BLaER1 treated with 17β-estradiol and CSF1 and Interleukin-3, amounts not matched to agents 10 nM and 100 nM (cell line): ENCODE measurements around the gene SEMA6A.
A peak's percentile ranks its signal among the peaks of the same experiment; 100 is the strongest.

ENCODE experiments used
- H3K27ac ChIP-seq, 11 experiments: shearing (Covaris generic); formaldehyde crosslinking; 2 replicates each; pipeline ENCODE4 v1.8.1; 2022
- H3K27me3 ChIP-seq, 11 experiments: shearing (Covaris generic); formaldehyde crosslinking; 2 replicates each; pipeline ENCODE4 v1.8.1; 2022
- H3K36me3 ChIP-seq, 11 experiments: shearing (Covaris generic); formaldehyde crosslinking; 2 replicates each; pipeline ENCODE4 v1.8.1; 2022
- H3K4me1 ChIP-seq, 10 experiments: shearing (Covaris generic); formaldehyde crosslinking; 2 replicates each; pipeline ENCODE4 v1.8.1; 2022
- H3K4me2 ChIP-seq, 11 experiments: shearing (Covaris generic); formaldehyde crosslinking; 2 replicates each; pipeline ENCODE4 v1.8.1; 2022
- H3K4me3 ChIP-seq, 10 experiments: shearing (Covaris generic); formaldehyde crosslinking; 2 replicates each; pipeline ENCODE4 v1.8.1; 2022
- H3K9ac ChIP-seq, 11 experiments: shearing (Covaris generic); formaldehyde crosslinking; 2 replicates each; pipeline ENCODE4 v1.8.1; 2022
- H3K9me3 ChIP-seq, 11 experiments: shearing (Covaris generic); formaldehyde crosslinking; replicated peaks in 1 of 11; 2 replicates each; pipeline ENCODE4 v1.8.1; 2022
- H4K20me1 ChIP-seq, 11 experiments: shearing (Covaris generic); formaldehyde crosslinking; 2 replicates each; pipeline ENCODE4 v1.8.1; 2022
- Cebpa-rat ChIP-seq, 11 experiments: shearing (Covaris generic); IDR thresholded peaks; 2 replicates each; pipeline ENCODE4 v1.8.1; 2022

The SEMA6A gene

GRCh38 chr5:116578676-116579075 lies 4.1 kb upstream of the SEMA6A start:
- peaks cover 21 to 36% (median 32%) of the 10 kb centered on the region in 10 experiments for H3K4me1 ChIP-seq
- H3K4me2 ChIP-seq = no peak overlapping the region
- H3K27me3 ChIP-seq = peaks cover 47 to 56% (median 52%) of the 10 kb centered on the region in 11 experiments
- H3K36me3 ChIP-seq = no peaks in the 10 kb centered on the region
- H4K20me1 ChIP-seq = peaks cover 0 to 25% (median 11%) of the 10 kb centered on the region in 11 experiments; a peak in 18 of 22 replicates
- no peaks in the 10 kb centered on the region for H3K9me3 ChIP-seq
- no peak for TF ChIP-seq Cebpa-rat (IDR thresholded peaks at IDR 0.05)
- H3K27ac ChIP-seq = no peak overlapping the region
- H3K9ac ChIP-seq = no peak overlapping the region
- no peak overlapping the region for H3K4me3 ChIP-seq

DNA sequence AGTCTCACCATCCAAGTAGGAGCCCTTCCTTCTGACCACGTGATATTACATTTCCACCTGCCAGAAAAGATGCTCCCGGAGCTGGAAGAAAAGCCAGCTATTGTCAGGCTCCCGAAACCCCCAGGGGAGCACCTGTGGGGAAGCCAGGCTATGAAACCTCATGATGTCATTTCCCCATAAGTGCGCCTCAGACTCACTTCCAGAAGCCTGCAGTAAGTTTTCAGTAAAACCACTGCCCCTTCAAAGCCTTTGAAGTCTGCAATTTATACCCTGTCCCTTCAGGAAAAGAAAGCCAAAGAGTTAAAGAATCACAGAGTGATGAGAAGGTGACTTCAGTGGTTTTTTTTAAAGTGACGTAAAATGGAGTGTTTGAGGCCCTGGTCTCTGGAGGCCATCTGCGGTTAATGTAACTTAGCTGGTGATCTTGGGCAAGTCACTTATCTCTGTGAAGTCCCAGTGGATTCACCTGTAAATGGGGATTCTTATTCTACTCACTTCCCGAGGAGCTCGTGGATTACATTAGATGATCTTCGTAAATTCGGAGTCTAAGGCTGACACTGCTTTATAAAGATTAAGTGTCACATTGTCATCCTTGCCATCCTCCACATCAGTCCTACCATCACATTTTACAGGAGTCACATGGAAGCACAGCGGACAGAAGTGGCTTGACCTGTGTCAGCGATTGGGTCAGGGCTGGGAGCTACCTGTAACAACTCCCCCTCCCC lies 2.6 kb upstream of the SEMA6A start:
- no peak for TF ChIP-seq Cebpa-rat (IDR thresholded peaks at IDR 0.05)
- no peak overlapping the region for H3K9ac ChIP-seq
- no peak overlapping the region for H3K27ac ChIP-seq
- no peaks in the 10 kb centered on the region for H3K9me3 ChIP-seq
- peak overlapping the region in 8 of 11 experiments; percentile 46 to 93 (median 88); a peak in 15 of 22 replicates for H3K4me2 ChIP-seq
- H3K4me1 ChIP-seq = peaks cover 29 to 51% (median 44%) of the 10 kb centered on the region in 10 experiments; a peak in 19 of 20 replicates
- H3K36me3 ChIP-seq = no peaks in the 10 kb centered on the region
- no peak overlapping the region for H3K4me3 ChIP-seq
- H3K27me3 ChIP-seq = peaks cover 62 to 71% (median 66%) of the 10 kb centered on the region in 11 experiments
- H4K20me1 ChIP-seq = peaks cover 0 to 40% (median 25%) of the 10 kb centered on the region in 11 experiments; a peak in 19 of 22 replicates

DNA sequence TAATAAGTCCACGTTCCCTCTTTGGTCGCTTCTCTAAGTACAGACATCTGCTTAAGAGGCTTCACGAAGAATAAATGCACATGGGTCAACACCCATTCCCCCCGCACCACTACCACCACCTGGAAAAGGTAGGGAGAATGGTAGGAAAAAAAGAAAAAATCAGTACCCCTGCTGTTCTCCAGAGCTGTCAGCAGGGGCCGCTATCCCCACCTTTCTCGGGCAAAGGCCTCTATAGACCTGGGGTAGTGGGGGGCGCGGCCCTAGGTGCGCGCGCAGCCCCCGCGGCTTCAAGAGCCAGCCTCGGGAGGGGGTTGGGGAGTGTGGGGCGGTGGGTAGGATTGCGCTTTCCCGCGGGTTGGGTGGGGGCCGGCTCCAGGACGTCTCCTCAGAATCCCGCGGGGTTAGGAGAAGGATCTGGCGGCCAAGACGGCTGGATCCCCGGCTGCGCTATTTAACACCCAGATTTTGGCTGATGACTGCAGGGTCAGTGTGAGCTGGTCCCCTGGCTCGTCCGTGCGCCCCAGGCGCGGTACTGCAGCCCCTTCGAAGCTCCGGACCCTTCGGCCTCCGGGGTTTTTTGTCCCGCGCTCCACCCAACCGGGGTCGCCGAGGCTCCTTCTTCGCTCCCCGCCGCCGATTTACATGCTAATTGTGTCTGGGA lies 1.6 kb upstream of the SEMA6A start:
- Histone ChIP-seq H3K4me1 (peaks cover 29 to 52% (median 46%) of the 10 kb centered on the region in 10 experiments; a peak in 19 of 20 replicates), H3K4me2 (peak overlapping the region; percentile 85 to 99 (median 89)), H3K27ac (no peak overlapping the region), H3K9me3 (no peaks in the 10 kb centered on the region), H3K9ac (no peak overlapping the region), H3K4me3 (peak overlapping the region; percentile 49 to 70 (median 58); a peak in 18 of 20 replicates), H3K27me3 (peaks cover 72 to 81% (median 77%) of the 10 kb centered on the region in 11 experiments), H3K36me3 (no peaks in the 10 kb centered on the region), H4K20me1 (peaks cover 0 to 43% (median 30%) of the 10 kb centered on the region in 11 experiments; a peak in 19 of 22 replicates)
- TF ChIP-seq Cebpa-rat (IDR thresholded peaks at IDR 0.05) = no peak

GRCh38 chr5:116575326-116576052 lies 866 bp upstream of the SEMA6A start:
- Histone ChIP-seq H3K27ac (no peak overlapping the region), H3K4me1 (peaks cover 29 to 59% (median 51%) of the 10 kb centered on the region in 10 experiments; a peak in 19 of 20 replicates), H3K4me3 (peak overlapping the region; percentile 49 to 70 (median 58); a peak in 18 of 20 replicates), H3K36me3 (no peaks in the 10 kb centered on the region), H3K9me3 (no peaks in the 10 kb centered on the region), H3K4me2 (peak overlapping the region; percentile 85 to 99 (median 89)), H3K27me3 (peaks cover 79 to 88% (median 84%) of the 10 kb centered on the region in 11 experiments), H4K20me1 (peaks cover 0 to 44% (median 30%) of the 10 kb centered on the region in 11 experiments; a peak in 19 of 22 replicates), H3K9ac (no peak overlapping the region)
- TF ChIP-seq Cebpa-rat (IDR thresholded peaks at IDR 0.05) = no peak

- Histone ChIP-seq H3K4me3 (peak overlapping the region; percentile 49 to 70 (median 57)), H3K9ac (peak overlapping the region in 7 of 11 experiments; percentile 1 to 42 (median 16); a peak in 7 of 22 replicates), H3K27ac (no peak overlapping the region; a peak in 1 of 22 replicates), H3K4me2 (peak overlapping the region; percentile 85 to 99 (median 89)), H3K36me3 (no peaks in the 10 kb centered on the region), H3K27me3 (peaks cover 86 to 100% (median 96%) of the 10 kb centered on the region in 11 experiments), H4K20me1 (peaks cover 0 to 51% (median 30%) of the 10 kb centered on the region in 11 experiments; a peak in 19 of 22 replicates), H3K4me1 (peaks cover 29 to 74% (median 67%) of the 10 kb centered on the region in 10 experiments; a peak in 19 of 20 replicates), H3K9me3 (no peaks in the 10 kb centered on the region)
- TF ChIP-seq Cebpa-rat (IDR thresholded peaks at IDR 0.05) = no peak
These were observed 789 bp downstream of the SEMA6A start for GRCh38 chr5:116573702-116574366.

GRCh38 chr5:116573279-116573701 lies 1.3 kb downstream of the SEMA6A start:
- Histone ChIP-seq H3K27ac (no peak overlapping the region; a peak in 1 of 22 replicates), H3K4me2 (peak overlapping the region; percentile 85 to 99 (median 89)), H3K4me3 (peak overlapping the region; percentile 49 to 70 (median 57)), H3K9ac (peak overlapping the region in 4 of 11 experiments; percentile 8 to 42 (median 24); a peak in 7 of 22 replicates), H3K27me3 (peaks cover 84 to 100% (median 96%) of the 10 kb centered on the region in 11 experiments), H4K20me1 (peaks cover 0 to 51% (median 30%) of the 10 kb centered on the region in 11 experiments; a peak in 19 of 22 replicates), H3K9me3 (no peaks in the 10 kb centered on the region), H3K4me1 (peaks cover 29 to 75% (median 68%) of the 10 kb centered on the region in 10 experiments; a peak in 19 of 20 replicates), H3K36me3 (no peaks in the 10 kb centered on the region)
- no peak for TF ChIP-seq Cebpa-rat (IDR thresholded peaks at IDR 0.05)

DNA sequence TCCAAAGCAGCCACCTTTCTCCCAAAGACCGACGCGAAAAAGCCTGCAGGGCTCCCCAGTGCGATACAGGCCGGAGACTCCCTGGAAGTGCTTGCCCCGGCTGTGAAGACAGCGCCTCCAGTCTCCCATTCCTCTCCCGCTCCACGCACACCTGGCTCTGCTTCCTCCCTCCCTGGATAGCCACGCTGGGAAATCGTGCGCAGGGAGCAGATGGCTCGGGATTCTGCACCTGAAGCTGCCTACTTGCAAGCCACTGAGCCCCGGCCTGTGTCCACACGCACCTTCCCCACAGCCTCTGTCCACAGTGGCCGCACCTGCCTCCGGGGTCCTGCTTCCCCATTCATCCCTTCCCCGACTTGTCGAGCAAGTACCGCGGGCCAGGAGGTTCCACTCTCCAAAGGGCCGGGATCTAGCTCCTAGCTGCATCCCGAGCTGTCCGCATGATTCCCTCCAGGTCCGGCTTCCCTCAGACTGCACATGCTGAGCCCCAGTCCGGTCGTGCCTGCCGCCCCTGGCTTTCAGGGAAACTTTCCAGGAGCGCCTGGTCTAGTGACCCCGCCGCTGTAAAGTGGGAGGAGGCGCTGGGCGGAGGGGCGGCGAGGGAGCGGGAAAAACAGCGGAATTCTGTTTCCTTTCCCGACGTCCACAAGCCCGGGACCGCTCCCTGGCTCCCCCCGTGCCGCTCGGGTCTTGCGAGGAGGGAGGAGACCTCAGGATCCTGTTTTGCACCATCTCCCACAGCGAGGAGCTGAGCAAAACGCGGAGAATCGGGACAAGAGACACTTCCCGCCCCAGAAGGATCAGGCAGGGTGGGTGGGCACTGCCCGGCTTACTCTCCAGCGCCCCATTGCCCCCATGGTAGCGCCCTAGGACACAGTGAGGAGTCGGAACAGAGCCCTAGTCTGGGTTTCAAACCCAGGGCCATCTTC lies 2.0 kb downstream of the SEMA6A start:
- peaks cover 0 to 51% (median 30%) of the 10 kb centered on the region in 11 experiments; a peak in 19 of 22 replicates for H4K20me1 ChIP-seq
- H3K4me3 ChIP-seq = peak overlapping the region; percentile 49 to 70 (median 57); a peak in 19 of 20 replicates
- peak overlapping the region; percentile 85 to 99 (median 89) for H3K4me2 ChIP-seq
- no peak overlapping the region for H3K27ac ChIP-seq
- no peaks in the 10 kb centered on the region for H3K9me3 ChIP-seq
- TF ChIP-seq Cebpa-rat (IDR thresholded peaks at IDR 0.05) = no peak
- peaks cover 78 to 100% (median 91%) of the 10 kb centered on the region in 11 experiments for H3K27me3 ChIP-seq
- peak overlapping the region in 3 of 11 experiments; percentile 8 to 42 (median 39); a peak in 3 of 22 replicates for H3K9ac ChIP-seq
- H3K4me1 ChIP-seq = peaks cover 29 to 75% (median 68%) of the 10 kb centered on the region in 10 experiments; a peak in 19 of 20 replicates
- no peaks in the 10 kb centered on the region for H3K36me3 ChIP-seq
